Neuronal stem cell (in vitro differentiated cells): ENCODE results near the gene LRRC46.

Experiments used
- DNase-seq: peaks from one replicate; pipeline ENCODE4 v3.0.0-alpha.2; 2013; ENCODE audit warnings: low spot score
- H2AFZ ChIP-seq: one replicate; pipeline ENCODE4 v1.6.1; 2013; ENCODE audit warnings: mild to moderate bottlenecking, low read length, inconsistent platforms
- H2AK5ac ChIP-seq: 2 replicates; pipeline ENCODE4 v1.6.1; 2013; ENCODE audit warnings: low read depth, mild to moderate bottlenecking, inconsistent platforms, low read length, moderate library complexity, mixed read lengths
- H2BK120ac ChIP-seq: 2 replicates; pipeline ENCODE4 v1.6.1; 2013; ENCODE audit warnings: low read depth, mild to moderate bottlenecking, inconsistent platforms, low read length, moderate library complexity, mixed read lengths
- H2BK12ac ChIP-seq: one replicate; pipeline ENCODE4 v1.6.1; 2013; ENCODE audit warnings: low read length, inconsistent platforms
- H2BK15ac ChIP-seq: 2 replicates; pipeline ENCODE4 v1.6.1; 2013; ENCODE audit warnings: mild to moderate bottlenecking, low read length, inconsistent platforms, mixed read lengths
- H2BK5ac ChIP-seq: one replicate; pipeline ENCODE4 v1.6.1; 2013; ENCODE audit warnings: inconsistent platforms, mild to moderate bottlenecking, low read length, moderate library complexity
- H3K14ac ChIP-seq: one replicate; pipeline ENCODE4 v1.6.1; 2013; ENCODE audit warnings: low read length, inconsistent platforms
- H3K18ac ChIP-seq: 2 replicates; pipeline ENCODE4 v1.6.1; 2013; ENCODE audit warnings: low read length, inconsistent platforms
- H3K23ac ChIP-seq: 2 replicates; pipeline ENCODE4 v1.6.1; 2013; ENCODE audit warnings: low read depth, mild to moderate bottlenecking, mixed read lengths, low read length, inconsistent platforms; ENCODE audit not compliant: poor library complexity
- H3K27ac ChIP-seq: replicated peaks from 3 replicates; pipeline ENCODE4 v1.5.1; 2013; ENCODE audit warnings: low read length, inconsistent platforms
- H3K27me3 ChIP-seq, 3 experiments: 2 replicates each; pipeline ENCODE4 v1.6.1; 2013; ENCODE audit warnings: low read length in 3 of 3, mild to moderate bottlenecking in 2 of 3, inconsistent platforms in 1 of 3, low read depth in 1 of 3, mixed read lengths in 1 of 3, moderate library complexity in 1 of 3; ENCODE audit not compliant: control insufficient read depth in 3 of 3, insufficient read depth in 3 of 3
- H3K36me3 ChIP-seq, 2 donors: replicated peaks in 1 of 2; 2 replicates each; pipeline ENCODE4 v1.6.1; 2013; ENCODE audit warnings: low read length in 2 of 2; ENCODE audit not compliant: control insufficient read depth in 2 of 2, insufficient read depth in 2 of 2
- H3K4ac ChIP-seq: 2 replicates; pipeline ENCODE4 v1.6.1; 2013; ENCODE audit warnings: inconsistent platforms, mild to moderate bottlenecking, low read length, moderate library complexity
- H3K4me1 ChIP-seq, 2 donors: 1 replicate in 1 of 2; 2 replicates in 1 of 2; pipeline ENCODE4 v1.6.1; 2013; ENCODE audit warnings: low read length in 2 of 2, low read depth in 1 of 2; ENCODE audit not compliant: control insufficient read depth in 2 of 2, insufficient read depth in 1 of 2
- H3K4me2 ChIP-seq: one replicate; pipeline ENCODE4 v1.6.1; 2013; ENCODE audit warnings: mild to moderate bottlenecking, low read length, inconsistent platforms; ENCODE audit not compliant: insufficient read depth, poor library complexity, severe bottlenecking
- H3K4me3 ChIP-seq, 2 donors: 2 replicates each; pipeline ENCODE4 v1.5.1; 2013; ENCODE audit warnings: low read length in 2 of 2, mild to moderate bottlenecking in 2 of 2, inconsistent platforms in 1 of 2, moderate library complexity in 1 of 2
- H3K79me1 ChIP-seq: one replicate; pipeline ENCODE4 v1.6.1; 2013; ENCODE audit warnings: low read depth, mild to moderate bottlenecking, inconsistent platforms, low read length, moderate library complexity
- H3K9ac ChIP-seq: one replicate; pipeline ENCODE4 v1.6.1; 2013; ENCODE audit warnings: mild to moderate bottlenecking, low read depth, low read length, inconsistent platforms; ENCODE audit not compliant: poor library complexity
- H3K9me3 ChIP-seq, 2 donors: replicated peaks in 1 of 2; 2 replicates each; pipeline versions ENCODE3 to v1.6.1; 2013; ENCODE audit warnings: low read length in 2 of 2, mild to moderate bottlenecking in 2 of 2, inconsistent platforms in 1 of 2, low read depth in 1 of 2, mixed read lengths in 1 of 2, moderate library complexity in 1 of 2; ENCODE audit not compliant: control insufficient read depth in 2 of 2, insufficient read depth in 1 of 2
- H4K8ac ChIP-seq: one replicate; pipeline ENCODE4 v1.6.1; 2013; ENCODE audit warnings: low read depth, mild to moderate bottlenecking, inconsistent platforms, low read length, moderate library complexity
- H4K91ac ChIP-seq: one replicate; pipeline ENCODE4 v1.6.1; 2013; ENCODE audit warnings: low read length, low read depth, mild to moderate bottlenecking, inconsistent platforms; ENCODE audit not compliant: poor library complexity
- WGBS, 2 donors: extraction: QIAGEN DNeasy Blood & Tissue Kit; methylation state at CpG; one replicate each; pipeline ENCODE4 v1.1.7; 2013; ENCODE audit warnings: missing lambda C conversion rate in 2 of 2, mixed read lengths in 1 of 2; ENCODE audit not compliant: insufficient read length in 2 of 2, insufficient replicate concordance in 1 of 2; ENCODE audit errors: extremely low coverage in 2 of 2; 5-methylcytosine and 5-hydroxymethylcytosine counted together

The LRRC46 gene

GRCh38 chr17:47840001-47840741 is 8.7 kb downstream of the LRRC46 start:
- WGBS, 2 donors = no CpG with 5 or more reads among the region's 17 CpGs
- H3K27ac ChIP-seq = no peak overlapping the region
- H3K23ac ChIP-seq = peak overlapping the region; percentile 86

GRCh38 chr17:47840742-47841487 is 9.4 kb downstream of the LRRC46 start, which contains the start of gene SCRN2:
Gene SCRN2 (minus strand): TSS chr17:47841273. CDS start chr17:47840843, 430 bp downstream.
- Histone ChIP-seq H2AFZ (peak within 1 kb of the TSS; percentile 94), H3K23ac (peak within 1 kb of the TSS; percentile 86), H3K4ac (peak within 1 kb of the TSS; percentile 4), H3K4me2 (peak within 1 kb of the TSS; percentile 90), H3K27me3 (peaks cover 0 to 26% (median 16%) of the 10 kb centered on the region in 3 experiments), H2BK5ac (no peak within 1 kb of the TSS), H3K4me1 (peaks cover 11 to 13% of the 10 kb centered on the region in 2 donors), H3K14ac (peak within 1 kb of the TSS; percentile 98), H4K91ac (peak within 1 kb of the TSS; percentile 61), H2BK12ac (no peak within 1 kb of the TSS), H3K27ac (no peak within 1 kb of the TSS), H3K9ac (peak within 1 kb of the TSS; percentile 94), H3K18ac (peak within 1 kb of the TSS; percentile 99), H2BK120ac (peak within 1 kb of the TSS; percentile 35), H3K4me3 (peak within 1 kb of the TSS; percentile 71 to 85), H4K8ac (peak within 1 kb of the TSS; percentile 74), H3K36me3 (peaks cover 12 to 18% of the 10 kb centered on the region in 2 donors), H3K9me3 (no peaks in the 10 kb centered on the region), H3K79me1 (peaks cover 11% of the 10 kb centered on the region), H2AK5ac (peak within 1 kb of the TSS; percentile 91), H2BK15ac (peak within 1 kb of the TSS; percentile 88)
- WGBS, 2 donors = no CpG with 5 or more reads among the region's 55 CpGs
- peak; percentile 88 for DNase-seq

More at GRCh38 chr17:47840001-47840741, 8.7 kb downstream of the LRRC46 start:
- peak overlapping the region; percentile 74 for H4K8ac ChIP-seq
- H2BK15ac ChIP-seq = peak overlapping the region; percentile 88
- H4K91ac ChIP-seq = no peak overlapping the region
- no peak overlapping the region for H2BK5ac ChIP-seq
- H3K4ac ChIP-seq = peak overlapping the region; percentile 4
- no peak for DNase-seq
- peaks cover 11 to 13% of the 10 kb centered on the region in 2 donors for H3K4me1 ChIP-seq
- H3K9ac ChIP-seq = peak overlapping the region; percentile 94
- H3K9me3 ChIP-seq = no peaks in the 10 kb centered on the region
- H2AFZ ChIP-seq = peak overlapping the region; percentile 94
- peak overlapping the region; percentile 90 for H3K4me2 ChIP-seq
- peaks cover 13 to 23% of the 10 kb centered on the region in 2 donors for H3K36me3 ChIP-seq
- H2AK5ac ChIP-seq = peak overlapping the region; percentile 91
- H3K4me3 ChIP-seq = peak overlapping the region; percentile 71 to 85
- H2BK12ac ChIP-seq = no peak overlapping the region
- H3K14ac ChIP-seq = peak overlapping the region; percentile 98
- peak overlapping the region; percentile 99 for H3K18ac ChIP-seq
- H3K27me3 ChIP-seq = peaks cover 0 to 18% (median 10%) of the 10 kb centered on the region in 3 experiments
- peak overlapping the region; percentile 35 for H2BK120ac ChIP-seq
- peaks cover 11% of the 10 kb centered on the region for H3K79me1 ChIP-seq

GRCh38 chr17:47841488-47842291 is 10.2 kb downstream of the LRRC46 start:
- H3K4me3 ChIP-seq = peak overlapping the region in 1 of 2 donors; percentile 71
- H4K91ac ChIP-seq = no peak overlapping the region
- DNase-seq = no peak
- peaks cover 2 to 33% (median 24%) of the 10 kb centered on the region in 3 experiments for H3K27me3 ChIP-seq
- no peak overlapping the region for H2BK120ac ChIP-seq
- no peaks in the 10 kb centered on the region for H3K9me3 ChIP-seq
- H3K27ac ChIP-seq = no peak overlapping the region
- no CpG with 5 or more reads among the region's 16 CpGs for WGBS, 2 donors
- H3K4ac ChIP-seq = no peak overlapping the region
- H3K14ac ChIP-seq = no peak overlapping the region
- H3K9ac ChIP-seq = no peak overlapping the region
- peak overlapping the region; percentile 94 for H2AFZ ChIP-seq
- H2AK5ac ChIP-seq = peak overlapping the region; percentile 53
- no peak overlapping the region for H3K18ac ChIP-seq
- H3K23ac ChIP-seq = no peak overlapping the region
- no peak overlapping the region for H2BK12ac ChIP-seq
- H3K79me1 ChIP-seq = peaks cover 11% of the 10 kb centered on the region
- H3K36me3 ChIP-seq = peaks cover 7 to 13% of the 10 kb centered on the region in 2 donors
- no peak overlapping the region for H3K4me2 ChIP-seq
- H4K8ac ChIP-seq = no peak overlapping the region
- no peak overlapping the region for H2BK15ac ChIP-seq
- H2BK5ac ChIP-seq = no peak overlapping the region
- peaks cover 12 to 13% of the 10 kb centered on the region in 2 donors for H3K4me1 ChIP-seq
